Hematopoietic multipotent progenitor cell treated with erythropoietin and hydrocortisone succinate and interleukin-3 and kit ligand, for 17 days (in vitro differentiated cells): ENCODE measurements around the gene GGNBP2.

Source experiments
- DNase-seq: peaks from one replicate; pipeline ENCODE4 v3.0.0-alpha.2; 2015; ENCODE audit warnings: low spot score

Gene GGNBP2

GRCh38 chr17:36523113-36523512 lies 21.6 kb upstream of the GGNBP2 start:
- DNase-seq: no peak

GRCh38 chr17:36524428-36524876 lies 20.3 kb upstream of the GGNBP2 start:
- DNase-seq: no peak

GRCh38 chr17:36525113-36525512 lies 19.6 kb upstream of the GGNBP2 start:
- DNase-seq: no peak

- DNase-seq: no peak
These were observed 18.8 kb upstream of the GGNBP2 start for GRCh38 chr17:36525888-36526287.

GRCh38 chr17:36527621-36528250 lies 17.0 kb upstream of the GGNBP2 start:
- no peak for DNase-seq

- no peak for DNase-seq
These were observed 15.6 kb upstream of the GGNBP2 start for GRCh38 chr17:36529121-36529520.

- no peak for DNase-seq
These were observed 12.2 kb upstream of the GGNBP2 start for GRCh38 chr17:36532435-36532975.

- DNase-seq: peak; percentile 45
These were observed 10.5 kb upstream of the GGNBP2 start for GRCh38 chr17:36533935-36534839.

GRCh38 chr17:36534840-36535668 lies 9.7 kb upstream of the GGNBP2 start, which contains the start of the genes MYO19 and PIGW:
Gene MYO19, minus strand, starts transcription at chr17:36534868. Its CDS starts 2,330 bp downstream, at chr17:36532538.
Gene PIGW, plus strand, starts transcription at chr17:36534987. Its CDS starts 2,115 bp downstream, at chr17:36537102.
- peak; percentile 77 for DNase-seq

GRCh38 chr17:36535669-36536081 lies 9.0 kb upstream of the GGNBP2 start:
- no peak for DNase-seq

GRCh38 chr17:36540696-36541095 lies 4.0 kb upstream of the GGNBP2 start:
- DNase-seq: no peak

GRCh38 chr17:36542755-36543154 lies 2.0 kb upstream of the GGNBP2 start:
- no peak for DNase-seq

- DNase-seq: peak; percentile 61
These were observed 744 bp upstream of the GGNBP2 start for GRCh38 chr17:36544044-36544306.

- no peak for DNase-seq
These were observed 352 bp downstream of the GGNBP2 start for GRCh38 chr17:36545077-36545464.

- DNase-seq: peak; percentile 95
These were observed 1.0 kb downstream of the GGNBP2 start for GRCh38 chr17:36545465-36546417.

- DNase-seq: peak; percentile 28
These were observed 1.8 kb downstream of the GGNBP2 start for GRCh38 chr17:36546418-36547093.

GRCh38 chr17:36547776-36548175 lies 3.1 kb downstream of the GGNBP2 start:
- DNase-seq: no peak

- DNase-seq: no peak
These were observed 6.0 kb downstream of the GGNBP2 start for GRCh38 chr17:36550491-36551417.

GRCh38 chr17:36553459-36553858 lies 8.7 kb downstream of the GGNBP2 start:
- no peak for DNase-seq
